BJ (cell line): ENCODE measurements around the gene ZNF679. TPM values are rescaled to one million over a fixed set of nuclear protein-coding genes. Genes with fewer than 3 reads are reported as not detected.
"Not testable (repeated sequence)": the region's sequence is repeated elsewhere in the genome, so short reads cannot be mapped to it uniquely, and the experiment has no call there.

Experiments used
- CTCF ChIA-PET: fragments of 350-600 bp; formaldehyde crosslinking; extraction: SDS; loops from one replicate; lab custom pipeline; 2021; ENCODE audit warnings: antibody characterized with exemption, inconsistent platforms; lab: Yijun Ruan, JAX
- POLR2A ChIA-PET: fragments of 300-600 bp; sonication (Branson Sonifier 250); formaldehyde crosslinking; extraction: SDS; loops from one replicate; lab custom pipeline; 2021; ENCODE audit warnings: antibody characterized with exemption; lab: Charles Lee
- DNase-seq: peaks from one replicate; pipeline ENCODE4 v3.0.0-alpha.2; 2011; ENCODE audit warnings: low read depth
- H3K27me3 ChIP-seq: 2 replicates; pipeline ENCODE4 v1.6.0; 2011; ENCODE audit warnings: low read length; ENCODE audit not compliant: control insufficient read depth, insufficient read depth
- H3K36me3 ChIP-seq: 2 replicates; pipeline ENCODE4 v1.5.1; 2011; ENCODE audit warnings: low read length; ENCODE audit not compliant: control insufficient read depth, insufficient read depth
- H3K4me3 ChIP-seq: 2 replicates; pipeline ENCODE4 v1.5.1; 2011; ENCODE audit warnings: low read depth, mild to moderate bottlenecking, control low read depth, low read length
- CTCF ChIP-seq: IDR thresholded peaks from 2 replicates; pipeline ENCODE4 v1.5.1; 2011; ENCODE audit warnings: low read depth, mild to moderate bottlenecking, control low read depth, inconsistent platforms, low read length, moderate library complexity; ENCODE audit not compliant: insufficient read depth
- polyA minus RNA-seq: library from RNA; depleted of rRNA, polyadenylated mRNA; stranded (reverse); fragments of >200 nt; gene quantifications from 2 replicates; pipeline ENCODE4 v1.2.3, GENCODE V29; 2011; rRNA and poly(A)+ RNA removed
- polyA plus RNA-seq: library from polyadenylated mRNA; depleted of rRNA; stranded (reverse); fragments of >200 nt; gene quantifications from 2 replicates; pipeline ENCODE4 v1.2.3, GENCODE V29; 2011; rRNA removed

ZNF679 gene
- polyA plus RNA-seq (not detected in 2 replicates), polyA minus RNA-seq (not detected in 2 replicates)

GRCh38 chr7:64228174-64228573 lies at the start of gene ZNF679:
ZNF679 (plus strand) TSS chr7:64228474; CDS start chr7:64249118, 20,644 bp downstream.
- H3K36me3 ChIP-seq, DNase-seq, H3K4me3 ChIP-seq, POLR2A ChIA-PET, CTCF ChIA-PET, H3K27me3 ChIP-seq: not testable (repeated sequence)

- DNase-seq = no peak
- ChIA-PET CTCF (no interaction called here), POLR2A (no interaction called here)
- TF ChIP-seq CTCF = 0 out of 2 replicates have a peak, but pooled peaks have one; percentile 14
- no peaks in the 10 kb centered on the region for H3K27me3 ChIP-seq
- H3K36me3 ChIP-seq = no peaks in the 10 kb centered on the region
- no peak overlapping the region for H3K4me3 ChIP-seq
Observed at GRCh38 chr7:64180989-64181388, 47.3 kb upstream of the ZNF679 start.

- H3K36me3 ChIP-seq = no peaks in the 10 kb centered on the region
- H3K4me3 ChIP-seq = no peak overlapping the region
- no peaks in the 10 kb centered on the region for H3K27me3 ChIP-seq
- DNase-seq = no peak
- CTCF ChIA-PET = interaction anchor here (0.6 kb wide), 1 partner anchor 445 kb away, joined by 3 read pairs; no protein-coding TSS in a partner anchor
- TF ChIP-seq CTCF = no peak
- POLR2A ChIA-PET = no interaction called here
Observed at GRCh38 chr7:64181586-64181985, 46.7 kb upstream of the ZNF679 start.

- CTCF ChIA-PET = interaction anchor here (0.5 to 0.6 kb wide), 2 partner anchors 444 to 483 kb away, joined by 3 read pairs; no protein-coding TSS in a partner anchor
- no peak for TF ChIP-seq CTCF
- DNase-seq = no peak
Observed at GRCh38 chr7:64182036-64182790, 46.1 kb upstream of the ZNF679 start.

GRCh38 chr7:64183126-64183742 lies 45.0 kb upstream of the ZNF679 start:
- Histone ChIP-seq H3K27me3 (no peaks in the 10 kb centered on the region), H3K36me3 (no peaks in the 10 kb centered on the region), H3K4me3 (no peak overlapping the region)
- POLR2A ChIA-PET = no interaction called here
- DNase-seq = no peak
- peak; percentile 24; the same call in 1 of the 2 replicates for TF ChIP-seq CTCF
- CTCF ChIA-PET = no interaction called here

More at GRCh38 chr7:64182036-64182790, 46.1 kb upstream of the ZNF679 start:
- Histone ChIP-seq H3K36me3 (no peaks in the 10 kb centered on the region), H3K27me3 (no peaks in the 10 kb centered on the region), H3K4me3 (no peak overlapping the region)
- POLR2A ChIA-PET = no interaction called here
